Measurements from ENCODE around the gene CHI3L1. TPM values are rescaled to one million over a fixed set of nuclear protein-coding genes. Genes with fewer than 3 reads are reported as not detected.
A peak's percentile ranks its signal among the peaks of the same experiment; 100 is the strongest.

The CHI3L1 gene
- total and polyA plus RNA-seq, 10 of the 15 experiments (the other 5 are each of a cell fraction or from before 2014, with no cell fraction given) = 0.10 to 1.7 (median 0.39) TPM

DNA sequence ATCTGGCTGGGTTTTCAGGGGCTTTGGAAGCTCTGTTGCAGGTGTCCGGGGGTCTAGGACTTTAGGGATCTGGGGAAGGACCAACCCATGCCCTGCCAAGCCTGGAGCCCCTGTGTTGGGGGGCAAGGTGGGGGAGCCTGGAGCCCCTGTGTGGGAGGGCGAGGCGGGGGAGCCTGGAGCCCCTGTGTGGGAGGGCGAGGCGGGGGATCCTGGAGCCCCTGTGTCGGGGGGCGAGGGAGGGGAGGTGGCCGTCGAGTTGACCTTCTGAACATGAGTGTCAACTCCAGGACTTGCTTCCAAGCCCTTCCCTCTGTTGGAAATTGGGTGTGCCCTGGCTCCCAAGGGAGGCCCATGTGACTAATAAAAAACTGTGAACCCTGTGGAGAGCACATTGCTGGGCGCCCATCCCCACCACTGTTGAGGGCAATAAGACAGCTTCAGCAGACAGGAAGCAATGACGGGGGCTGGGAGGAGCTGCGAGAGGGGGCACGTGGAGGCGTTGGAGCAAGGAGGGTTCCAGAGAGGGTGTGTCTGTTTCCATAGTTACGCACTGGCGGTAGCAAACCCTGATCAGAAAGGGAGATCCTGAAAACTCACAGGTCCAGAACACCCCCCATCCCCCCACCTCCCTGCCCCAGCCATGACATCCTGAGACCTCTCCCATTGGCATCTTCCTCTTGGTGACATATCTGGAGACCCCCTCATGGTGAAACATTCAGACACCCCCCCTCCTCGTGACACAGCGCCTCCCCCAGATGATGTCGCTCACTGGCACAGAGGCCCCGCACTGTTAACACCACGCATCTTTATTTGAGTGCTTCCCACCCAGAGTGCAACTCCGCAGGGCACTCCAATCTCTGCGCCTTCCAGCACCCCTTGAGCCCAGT, 19.2 kb downstream of the CHI3L1 start:
- Histone ChIP-seq H3K9me3 (replicated peaks; ENCODE audit: control insufficient read depth, insufficient read depth, low read length) (no peaks in the 10 kb centered on the region), H4K20me1 (ENCODE audit: control insufficient read depth, insufficient read depth) (no peaks in the 10 kb centered on the region), H3K4me3 (no peak overlapping the region), H3K27me3 (replicated peaks in 1 of 2; ENCODE audit: control insufficient read depth in 2 of 2, insufficient read depth in 2 of 2, low read length in 1 of 2) (peaks cover 0 to 2% of the 10 kb centered on the region in 2 experiments; a peak in 3 of 4 replicates), H3K79me2 (ENCODE audit: control insufficient read depth, insufficient read depth, low read length) (no peaks in the 10 kb centered on the region), H3K27ac (ENCODE audit: control insufficient read depth, insufficient read depth) (no peak overlapping the region), H3K4me1 (ENCODE audit: control insufficient read depth, insufficient read depth, low read length) (no peaks in the 10 kb centered on the region), H3K9ac (ENCODE audit: control insufficient read depth, insufficient read depth, low read length) (no peak overlapping the region), H3K4me2 (ENCODE audit: control insufficient read depth, insufficient read depth) (no peak overlapping the region), H3K36me3 (ENCODE audit: control insufficient read depth in 2 of 2, insufficient read depth in 2 of 2, low read length in 1 of 2) (no peaks in the 10 kb centered on the region), H2AFZ (ENCODE audit: control insufficient read depth, low read depth, low read length) (no peak overlapping the region)
- in situ Hi-C loops (cut with MboI) = no loop called here
- 43% methylated on average over 17 of the region's 23 CpGs for WGBS (ENCODE audit: insufficient coverage, insufficient replicate concordance, low lambda C conversion rate, missing lambda C conversion rate)
- DNase-seq (ENCODE audit: low read depth, low spot score) (no peak), FAIRE-seq (no peak), ATAC-seq (peak; percentile 23; the same call in 2 of the 3 replicates)
- POLR2A ChIA-PET = interaction anchor here (0.9 kb wide), 1 partner anchor 49 kb away, joined by 4 read pairs; no protein-coding TSS in a partner anchor
- CTCF ChIA-PET = interaction anchor here (0.9 to 8.0 kb wide), 17 partner anchors 11 to 128 kb away, joined by 3 to 114 read pairs (median 4); no protein-coding TSS in a partner anchor
- SMC1A ChIA-PET (ENCODE audit: uncharacterized antibody, unreplicated experiment) = interaction anchor here (0.9 to 2.8 kb wide), 7 partner anchors 21 to 126 kb away, joined by 3 to 35 read pairs (median 3); no protein-coding TSS in a partner anchor
- BruUV-seq (replicated peaks) = no TSS peak
- intact Hi-C loops (cut with micrococcal nuclease; ENCODE audit: unreplicated experiment) = no loop called here
- RAD21 ChIA-PET (ENCODE audit: unreplicated experiment) = interaction anchor here (1.0 to 4.6 kb wide), 10 partner anchors 9 to 128 kb away, joined by 3 to 61 read pairs (median 6); no protein-coding TSS in a partner anchor
- TF ChIP-seq RB1 (IDR thresholded peaks at IDR 0.05; ENCODE audit: borderline replicate concordance) (no peak), BHLHE40 (IDR thresholded peaks at IDR 0.05; ENCODE audit: borderline replicate concordance in 1 of 2, low read depth in 2 of 2, low read length in 1 of 2) (peak in 1 of 2 experiments; percentile 77; a peak in 2 of 4 replicates)

Measured in GM12878 (cell line).